WTC11 (cell line): ENCODE results near the gene NTRK3. TPM values are rescaled to one million over a fixed set of nuclear protein-coding genes. Genes with fewer than 3 reads are reported as not detected.

ENCODE experiments used
- ATAC-seq: fragments of 200-7000 bp; cut with Tn5 transposase; 2 replicates; pipeline ENCODE4 v1.10.0; 2021; ENCODE audit warnings: mild to moderate bottlenecking, moderate library complexity
- CTCF ChIA-PET: fragments of 300-600 bp; sonication (Branson Sonifier 250); formaldehyde crosslinking; loops from one replicate; lab custom pipeline; 2021; ENCODE audit warnings: antibody characterized with exemption; lab: Charles Lee
- POLR2A ChIA-PET: fragments of 350-600 bp; sonication (Branson Sonifier 250); formaldehyde crosslinking; loops from one replicate; lab custom pipeline; 2021; ENCODE audit warnings: antibody characterized with exemption; lab: Charles Lee
- DNase-seq: peaks from one replicate; pipeline ENCODE4 v3.0.0; 2021; ENCODE audit warnings: low spot score
- H3K27ac Mint-ChIP-seq: 2 replicates; pipeline ENCODE4 v1.8.0; 2021; ENCODE audit warnings: mixed read lengths
- H3K27me3 Mint-ChIP-seq: 2 replicates; pipeline ENCODE4 v1.8.0; 2021; ENCODE audit warnings: low read depth, mild to moderate bottlenecking, moderate library complexity, mixed read lengths
- H3K36me3 Mint-ChIP-seq: 2 replicates; pipeline ENCODE4 v1.8.0; 2021; ENCODE audit warnings: mixed read lengths
- H3K4me1 Mint-ChIP-seq: 2 replicates; pipeline ENCODE4 v1.8.0; 2022; ENCODE audit warnings: mixed read lengths
- H3K4me3 Mint-ChIP-seq: 2 replicates; pipeline ENCODE4 v1.8.0; 2021; ENCODE audit warnings: mild to moderate bottlenecking, moderate library complexity, mixed read lengths
- H3K9me3 Mint-ChIP-seq: 2 replicates; pipeline ENCODE4 v1.8.0; 2021; ENCODE audit warnings: mixed read lengths
- AFF4 ChIP-seq: sonication (generic); formaldehyde crosslinking; IDR thresholded peaks from 2 replicates; pipeline ENCODE4 v1.8.1; 2023; ENCODE audit warnings: mild to moderate bottlenecking, missing genetic modification reagents, borderline replicate concordance
- E2F1 ChIP-seq: sonication (generic); formaldehyde crosslinking; IDR thresholded peaks from 2 replicates; pipeline ENCODE4 v1.8.0; 2022; ENCODE audit warnings: mild to moderate bottlenecking, missing genetic modification reagents
- ERG ChIP-seq: fragments of 250-450 bp; sonication (Bioruptor Pico); IDR thresholded peaks from 2 replicates; pipeline ENCODE4 v1.8.0; 2021; ENCODE audit warnings: mild to moderate bottlenecking
- ESRRA ChIP-seq: sonication (generic); formaldehyde crosslinking; IDR thresholded peaks from 2 replicates; pipeline ENCODE4 v1.8.1; 2022; ENCODE audit warnings: mild to moderate bottlenecking, missing genetic modification reagents, borderline replicate concordance
- FOXP1 ChIP-seq: sonication (generic); formaldehyde crosslinking; IDR thresholded peaks from 2 replicates; pipeline ENCODE4 v1.8.0; 2022; ENCODE audit warnings: missing genetic modification reagents, mild to moderate bottlenecking, moderate library complexity, borderline replicate concordance
- GTF2I ChIP-seq: fragments of 250-450 bp; sonication (Bioruptor Pico); conservative IDR thresholded peaks from 2 replicates; pipeline ENCODE4 v1.4.0; 2021; ENCODE audit warnings: mild to moderate bottlenecking
- HMGXB4 ChIP-seq: sonication (generic); formaldehyde crosslinking; IDR thresholded peaks from 2 replicates; pipeline ENCODE4 v1.8.1; 2023; ENCODE audit warnings: mild to moderate bottlenecking, moderate library complexity, missing genetic modification reagents
- IRF1 ChIP-seq: sonication (generic); formaldehyde crosslinking; IDR thresholded peaks from 2 replicates; pipeline ENCODE4 v1.8.0; 2023; ENCODE audit warnings: missing genetic modification reagents
- MXD4 ChIP-seq: fragments of 250-450 bp; sonication (Bioruptor Pico); IDR thresholded peaks from 2 replicates; pipeline ENCODE4 v1.8.0; 2021; ENCODE audit warnings: mild to moderate bottlenecking, moderate library complexity, borderline replicate concordance
- NFYB ChIP-seq: sonication (generic); formaldehyde crosslinking; conservative IDR thresholded peaks from 2 replicates; pipeline ENCODE4 v1.8.0; 2022; ENCODE audit warnings: low read depth, missing genetic modification reagents
- NR2C2 ChIP-seq: sonication (generic); formaldehyde crosslinking; IDR thresholded peaks from 2 replicates; pipeline ENCODE4 v1.8.0; 2022; ENCODE audit warnings: mild to moderate bottlenecking, missing genetic modification reagents
- SMAD4 ChIP-seq: sonication (generic); formaldehyde crosslinking; IDR thresholded peaks from 2 replicates; pipeline ENCODE4 v1.8.0; 2022; ENCODE audit warnings: mild to moderate bottlenecking, missing genetic modification reagents
- STAT6 ChIP-seq: sonication (generic); formaldehyde crosslinking; conservative IDR thresholded peaks from 2 replicates; pipeline ENCODE4 v1.8.1; 2023; ENCODE audit warnings: mild to moderate bottlenecking, low read depth, missing genetic modification reagents, moderate library complexity
- TP53 ChIP-seq: sonication (generic); formaldehyde crosslinking; IDR thresholded peaks from 2 replicates; pipeline ENCODE4 v1.8.1; 2023; ENCODE audit warnings: mild to moderate bottlenecking, missing genetic modification reagents
- USF2 ChIP-seq: sonication (generic); formaldehyde crosslinking; IDR thresholded peaks from 2 replicates; pipeline ENCODE4 v1.8.1; 2023; ENCODE audit warnings: mild to moderate bottlenecking, missing genetic modification reagents, moderate library complexity
- ZNF138 ChIP-seq: sonication (generic); formaldehyde crosslinking; conservative IDR thresholded peaks from 2 replicates; pipeline ENCODE4 v1.8.1; 2022; ENCODE audit warnings: mild to moderate bottlenecking, moderate library complexity, missing genetic modification reagents
- ZNF219 ChIP-seq: sonication (generic); formaldehyde crosslinking; IDR thresholded peaks from 2 replicates; pipeline ENCODE4 v1.8.0; 2023; ENCODE audit warnings: missing genetic modification reagents, mild to moderate bottlenecking, borderline replicate concordance
- ZNF396 ChIP-seq: fragments of 250-450 bp; sonication (Bioruptor Pico); IDR thresholded peaks from 2 replicates; pipeline ENCODE4 v1.8.0; 2021; ENCODE audit warnings: mild to moderate bottlenecking, moderate library complexity, borderline replicate concordance
- ZNF416 ChIP-seq: fragments of 250-450 bp; sonication (Bioruptor Pico); IDR thresholded peaks from 2 replicates; pipeline ENCODE4 v1.9.0; 2021; ENCODE audit warnings: mild to moderate bottlenecking, inconsistent platforms
- ZNF425 ChIP-seq: fragments of 250-450 bp; sonication (Bioruptor Pico); conservative IDR thresholded peaks from 2 replicates; pipeline ENCODE4 v1.9.0; 2021; ENCODE audit warnings: mild to moderate bottlenecking
- total RNA-seq: library from RNA; stranded (reverse); gene quantifications from 3 replicates; pipeline ENCODE4 v1.2.3, GENCODE V29; 2021

Gene NTRK3
- total RNA-seq, 1 experiment from 2014 or later, result 12.3 TPM

GRCh38 chr15:87849181-87849580 lies 407.4 kb downstream of the NTRK3 start:
- DNase-seq (no peak), ATAC-seq (no peak)
- no peaks in the 10 kb centered on the region for H3K36me3 Mint-ChIP-seq
- CTCF ChIA-PET, result interaction anchor here (0.6 kb wide), 1 partner anchor 586 kb away, joined by 3 read pairs; no protein-coding TSS in a partner anchor
- TF ChIP-seq ERG (CRISPR knock-in tag) (no peak), ZNF396 (no peak), NFYB (CRISPR knock-in tag) (no peak), ESRRA (CRISPR knock-in tag) (no peak), ZNF416 (no peak), GTF2I (CRISPR knock-in tag) (no peak), STAT6 (CRISPR knock-in tag) (no peak), ZNF425 (CRISPR knock-in tag) (no peak), HMGXB4 (CRISPR knock-in tag) (no peak), SMAD4 (CRISPR knock-in tag) (no peak), AFF4 (CRISPR knock-in tag) (no peak), MXD4 (CRISPR knock-in tag) (no peak), FOXP1 (no peak)
- TF ChIP-seq, all 79 proteins: peak for 0
- Mint-ChIP-seq H3K27ac (no peak overlapping the region), H3K9me3 (no peaks in the 10 kb centered on the region), H3K27me3 (no peaks in the 10 kb centered on the region), H3K4me1 (no peaks in the 10 kb centered on the region), H3K4me3 (no peak overlapping the region)
- POLR2A ChIA-PET, result no interaction called here

GRCh38 chr15:87848012-87848411 lies 408.5 kb downstream of the NTRK3 start:
- POLR2A ChIA-PET, result no interaction called here
- TF ChIP-seq IRF1 (CRISPR knock-in tag), result no peak
- no peak for TF ChIP-seq ZNF396
- no peak for TF ChIP-seq NR2C2 (CRISPR knock-in tag)
- TF ChIP-seq E2F1, result no peak
- TF ChIP-seq ZNF138 (CRISPR knock-in tag), result no peak
- no peak for TF ChIP-seq USF2 (CRISPR knock-in tag)
- no peak for TF ChIP-seq ESRRA (CRISPR knock-in tag)
- no peak for TF ChIP-seq TP53 (CRISPR knock-in tag)
- no peak for TF ChIP-seq ZNF219 (CRISPR knock-in tag)

More at GRCh38 chr15:87848012-87848411, 408.5 kb downstream of the NTRK3 start:
- ATAC-seq (no peak), DNase-seq (no peak)
- Mint-ChIP-seq H3K36me3 (no peaks in the 10 kb centered on the region), H3K9me3 (no peaks in the 10 kb centered on the region; the same call in 1 of the 2 replicates), H3K4me3 (no peak overlapping the region), H3K27me3 (no peaks in the 10 kb centered on the region), H3K27ac (no peak overlapping the region), H3K4me1 (no peaks in the 10 kb centered on the region)
- CTCF ChIA-PET, result no interaction called here
